ENCODE data around the gene ATAD3A. TPM values are rescaled to one million over a fixed set of nuclear protein-coding genes. Genes with fewer than 3 reads are reported as not detected.

ATAD3A gene
- total RNA-seq, 1 experiment from 2014 or later: 46.2 TPM

DNA sequence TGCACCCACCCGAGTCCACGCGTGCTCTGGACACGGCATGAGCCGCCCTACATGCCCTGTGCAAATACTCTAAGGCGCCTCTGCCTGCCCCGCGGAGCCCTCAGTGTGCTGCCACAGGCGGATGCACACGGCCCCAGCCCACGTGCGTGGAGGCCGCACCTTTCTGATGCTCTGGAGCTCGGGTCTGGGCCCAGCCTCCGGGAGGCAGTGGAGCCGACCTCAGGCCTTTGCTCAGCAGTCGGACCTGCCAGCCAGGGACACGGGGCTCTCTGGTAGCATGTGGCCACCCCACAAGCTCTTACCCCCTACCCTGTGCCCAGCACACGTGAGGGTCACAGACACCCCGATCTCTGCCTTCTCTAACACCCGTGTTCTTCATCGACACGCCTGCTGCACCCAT, 26.4 kb downstream of the ATAD3A start:
- Mint-ChIP-seq H3K27ac (ENCODE audit: unreplicated experiment) (no peak overlapping the region), H3K9me3 (ENCODE audit: low read depth, unreplicated experiment) (no peaks in the 10 kb centered on the region), H3K4me1 (ENCODE audit: low read depth, unreplicated experiment) (no peaks in the 10 kb centered on the region), H3K4me3 (ENCODE audit: low read depth, unreplicated experiment) (no peak overlapping the region), H3K36me3 (ENCODE audit: insufficient read depth, unreplicated experiment) (peaks cover 27% of the 10 kb centered on the region), H3K27me3 (ENCODE audit: unreplicated experiment) (no peaks in the 10 kb centered on the region)
- CTCF ChIA-PET: no interaction called here
- intact Hi-C loops (cut with micrococcal nuclease; ENCODE audit: unreplicated experiment): no loop called here
- BruUV-seq (replicated peaks): no TSS peak
- no peak for DNase-seq
- TF ChIP-seq CTCF (IDR thresholded peaks at IDR 0.05; ENCODE audit: unreplicated experiment): no peak

DNA sequence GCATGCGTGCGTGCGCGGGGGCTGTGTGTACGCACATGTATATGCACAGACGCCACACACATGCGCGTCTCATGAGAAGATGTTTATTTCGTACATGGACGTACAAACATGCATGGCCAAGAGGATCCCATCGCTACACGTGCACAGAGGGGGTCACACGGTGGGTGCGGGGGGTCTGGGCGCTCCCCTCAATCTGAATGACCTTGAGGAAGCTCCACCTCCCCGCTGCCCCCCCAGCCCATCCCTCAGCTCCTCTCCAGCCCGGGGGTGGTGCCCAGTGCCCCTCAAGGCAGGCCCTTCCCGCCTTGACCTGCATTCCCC, 27.0 kb downstream of the ATAD3A start:
- intact Hi-C loops (cut with micrococcal nuclease; ENCODE audit: unreplicated experiment): no loop called here
- CTCF ChIA-PET: no interaction called here
- no TSS peak for BruUV-seq (replicated peaks)
- DNase-seq: no peak
- Mint-ChIP-seq H3K27ac (ENCODE audit: unreplicated experiment) (no peak overlapping the region), H3K4me1 (ENCODE audit: low read depth, unreplicated experiment) (no peaks in the 10 kb centered on the region), H3K9me3 (ENCODE audit: low read depth, unreplicated experiment) (no peaks in the 10 kb centered on the region), H3K27me3 (ENCODE audit: unreplicated experiment) (no peaks in the 10 kb centered on the region), H3K36me3 (ENCODE audit: insufficient read depth, unreplicated experiment) (peaks cover 27% of the 10 kb centered on the region), H3K4me3 (ENCODE audit: low read depth, unreplicated experiment) (no peak overlapping the region)
- no peak for TF ChIP-seq CTCF (IDR thresholded peaks at IDR 0.05; ENCODE audit: unreplicated experiment)

DNA sequence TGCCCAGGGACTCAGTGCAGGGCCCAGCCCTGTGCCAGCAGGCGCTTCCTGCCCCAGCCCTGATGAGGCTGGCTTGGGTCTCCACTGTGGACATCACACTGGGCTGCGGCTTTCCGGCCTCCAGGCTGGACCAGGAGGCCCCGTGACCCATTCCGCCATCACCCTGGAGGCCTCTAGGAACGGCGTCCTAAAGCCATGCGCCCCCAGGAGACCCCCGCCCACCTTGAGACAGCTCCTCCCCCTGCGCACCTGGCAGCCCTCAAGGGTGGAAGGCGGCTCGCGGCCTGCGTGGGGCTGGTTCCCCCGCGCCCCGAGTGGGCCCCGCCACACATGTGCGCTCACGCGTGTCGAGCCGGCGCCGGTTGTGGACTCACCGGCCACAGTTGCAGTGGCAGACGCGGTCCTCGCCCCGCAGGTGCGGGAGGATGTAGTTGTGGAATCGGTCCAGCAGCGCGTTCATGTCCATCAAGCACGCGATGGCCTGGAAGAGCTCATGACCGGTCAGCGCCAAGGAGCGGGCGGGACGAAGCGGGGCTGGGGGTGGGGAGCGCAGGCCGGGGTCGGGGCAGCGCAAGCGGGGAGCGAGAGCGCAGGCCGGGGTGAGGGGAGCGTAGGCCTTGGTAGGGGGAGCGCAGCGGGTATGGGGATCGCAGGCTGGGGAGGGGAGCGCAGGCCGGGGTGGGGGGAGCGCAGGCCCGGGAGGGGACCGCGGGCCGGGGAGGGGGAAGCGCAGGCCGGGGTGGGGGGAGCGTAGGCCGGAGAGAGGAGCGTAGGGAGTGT, 27.5 kb downstream of the ATAD3A start:
- Mint-ChIP-seq H3K27ac (ENCODE audit: unreplicated experiment) (no peak overlapping the region), H3K9me3 (ENCODE audit: low read depth, unreplicated experiment) (no peaks in the 10 kb centered on the region), H3K4me3 (ENCODE audit: low read depth, unreplicated experiment) (no peak overlapping the region), H3K36me3 (ENCODE audit: insufficient read depth, unreplicated experiment) (peaks cover 28% of the 10 kb centered on the region), H3K27me3 (ENCODE audit: unreplicated experiment) (no peaks in the 10 kb centered on the region), H3K4me1 (ENCODE audit: low read depth, unreplicated experiment) (no peaks in the 10 kb centered on the region)
- no peak for DNase-seq
- intact Hi-C loops (cut with micrococcal nuclease; ENCODE audit: unreplicated experiment): no loop called here
- no TSS peak for BruUV-seq (replicated peaks)
- TF ChIP-seq CTCF (IDR thresholded peaks at IDR 0.05; ENCODE audit: unreplicated experiment): no peak
- CTCF ChIA-PET: no interaction called here

GRCh38 chr1:1540090-1540817, 28.3 kb downstream of the ATAD3A start, which contains the start of gene TMEM240:
Gene TMEM240 (minus strand): TSS chr1:1540624. CDS start chr1:1540346, 278 bp downstream.
- Mint-ChIP-seq H3K27me3 (ENCODE audit: unreplicated experiment) (no peaks in the 10 kb centered on the region), H3K36me3 (ENCODE audit: insufficient read depth, unreplicated experiment) (peaks cover 35% of the 10 kb centered on the region), H3K4me1 (ENCODE audit: low read depth, unreplicated experiment) (no peaks in the 10 kb centered on the region), H3K4me3 (ENCODE audit: low read depth, unreplicated experiment) (no peak within 1 kb of the TSS), H3K9me3 (ENCODE audit: low read depth, unreplicated experiment) (no peaks in the 10 kb centered on the region), H3K27ac (ENCODE audit: unreplicated experiment) (no peak within 1 kb of the TSS)
- CTCF ChIA-PET: no interaction called here
- DNase-seq: no peak
- intact Hi-C loops (cut with micrococcal nuclease; ENCODE audit: unreplicated experiment): no loop called here
- BruUV-seq (replicated peaks): no TSS peak
- no peak for TF ChIP-seq CTCF (IDR thresholded peaks at IDR 0.05; ENCODE audit: unreplicated experiment)
